ENCODE results near the gene BTNL2. TPM values are rescaled to one million over a fixed set of nuclear protein-coding genes. Genes with fewer than 3 reads are reported as not detected.
"Not testable (repeated sequence)": the region's sequence is repeated elsewhere in the genome, so short reads cannot be mapped to it uniquely, and the experiment has no call there.

Gene BTNL2
- total RNA-seq, 3 donors from 2014 or later, result not detected

GRCh38 chr6:32436186-32436585, 29.2 kb upstream of the BTNL2 start:
- H3K4me3 ChIP-seq, result no peak overlapping the region
- H3K36me3 ChIP-seq (ENCODE audit: low read depth), result no peaks in the 10 kb centered on the region
- DNase-seq (no peak), ATAC-seq (no peak)
- TF ChIP-seq, protein P1, sequence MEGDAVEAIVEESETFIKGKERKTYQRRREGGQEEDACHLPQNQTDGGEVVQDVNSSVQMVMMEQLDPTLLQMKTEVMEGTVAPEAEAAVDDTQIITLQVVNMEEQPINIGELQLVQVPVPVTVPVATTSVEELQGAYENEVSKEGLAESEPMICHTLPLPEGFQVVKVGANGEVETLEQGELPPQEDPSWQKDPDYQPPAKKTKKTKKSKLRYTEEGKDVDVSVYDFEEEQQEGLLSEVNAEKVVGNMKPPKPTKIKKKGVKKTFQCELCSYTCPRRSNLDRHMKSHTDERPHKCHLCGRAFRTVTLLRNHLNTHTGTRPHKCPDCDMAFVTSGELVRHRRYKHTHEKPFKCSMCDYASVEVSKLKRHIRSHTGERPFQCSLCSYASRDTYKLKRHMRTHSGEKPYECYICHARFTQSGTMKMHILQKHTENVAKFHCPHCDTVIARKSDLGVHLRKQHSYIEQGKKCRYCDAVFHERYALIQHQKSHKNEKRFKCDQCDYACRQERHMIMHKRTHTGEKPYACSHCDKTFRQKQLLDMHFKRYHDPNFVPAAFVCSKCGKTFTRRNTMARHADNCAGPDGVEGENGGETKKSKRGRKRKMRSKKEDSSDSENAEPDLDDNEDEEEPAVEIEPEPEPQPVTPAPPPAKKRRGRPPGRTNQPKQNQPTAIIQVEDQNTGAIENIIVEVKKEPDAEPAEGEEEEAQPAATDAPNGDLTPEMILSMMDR (IDR thresholded peaks at IDR 0.05), result no peak
- intact Hi-C loops (cut with DNase I, micrococcal nuclease), result no loop called here
- H3K4me1 ChIP-seq (ENCODE audit: low read depth), result no peaks in the 10 kb centered on the region
- no peaks in the 10 kb centered on the region for H3K9me3 ChIP-seq

GRCh38 chr6:32433950-32434349, 27.0 kb upstream of the BTNL2 start:
- not testable (repeated sequence) for DNase-seq; H3K9me3 ChIP-seq; ATAC-seq; H3K4me3 ChIP-seq; H3K4me1 ChIP-seq (ENCODE audit: low read depth); H3K36me3 ChIP-seq (ENCODE audit: low read depth)
- intact Hi-C loops (cut with DNase I, micrococcal nuclease), result loop anchor here (5.0 kb wide), 1 partner anchor 268 kb away; no protein-coding TSS in a partner anchor

DNA sequence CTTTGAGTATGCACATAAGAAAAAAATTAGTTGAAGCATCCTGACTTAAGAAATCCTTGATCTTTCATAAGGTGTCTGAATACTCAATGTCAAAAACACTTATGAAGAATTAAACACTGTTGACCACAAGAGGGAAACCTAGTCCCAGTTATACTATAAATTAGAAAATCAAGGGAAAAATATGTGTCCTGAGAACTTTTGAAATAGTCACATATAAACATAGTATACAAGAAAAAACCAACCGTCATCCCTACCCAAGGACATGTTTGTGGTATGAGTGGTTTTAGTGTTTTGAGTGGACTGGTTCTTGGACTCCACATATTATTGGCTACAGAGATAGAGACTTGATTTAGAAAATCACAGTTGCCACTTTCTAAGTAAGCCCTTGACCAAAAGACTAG, 25.1 kb upstream of the BTNL2 start:
- intact Hi-C loops (cut with DNase I, micrococcal nuclease), result loop anchor here (5.0 kb wide), 1 partner anchor 270 kb away; no protein-coding TSS in a partner anchor

GRCh38 chr6:32431142-32431541, 24.2 kb upstream of the BTNL2 start:
- H3K4me3 ChIP-seq, result no peak overlapping the region
- no peak for ATAC-seq
- no peaks in the 10 kb centered on the region for H3K4me1 ChIP-seq (ENCODE audit: low read depth)
- no peaks in the 10 kb centered on the region for H3K9me3 ChIP-seq
- H3K36me3 ChIP-seq (ENCODE audit: low read depth), result no peaks in the 10 kb centered on the region
- intact Hi-C loops (cut with DNase I, micrococcal nuclease), result loop anchor here (5.0 kb wide), 1 partner anchor 271 kb away; no protein-coding TSS in a partner anchor
- no peak for DNase-seq
- TF ChIP-seq, protein P1 (IDR thresholded peaks at IDR 0.05), result no peak

More for the DNA sequence above, 25.1 kb upstream of the BTNL2 start:
- Histone ChIP-seq H3K4me1 (ENCODE audit: low read depth) (no peaks in the 10 kb centered on the region), H3K36me3 (ENCODE audit: low read depth) (no peaks in the 10 kb centered on the region), H3K9me3 (no peaks in the 10 kb centered on the region), H3K4me3 (no peak overlapping the region)
- TF ChIP-seq, protein P1 (IDR thresholded peaks at IDR 0.05), result no peak
- DNase-seq, result no peak
- no peak for ATAC-seq

GRCh38 chr6:32430179-32430578, 23.2 kb upstream of the BTNL2 start:
- TF ChIP-seq, protein P1 (IDR thresholded peaks at IDR 0.05), result no peak
- intact Hi-C loops (cut with DNase I, micrococcal nuclease), result loop anchor here (5.0 kb wide), 1 partner anchor 272 kb away; no protein-coding TSS in a partner anchor
- no peak for DNase-seq
- Histone ChIP-seq H3K9me3 (no peaks in the 10 kb centered on the region), H3K36me3 (ENCODE audit: low read depth) (no peaks in the 10 kb centered on the region), H3K4me1 (ENCODE audit: low read depth) (no peaks in the 10 kb centered on the region), H3K4me3 (no peak overlapping the region)
- ATAC-seq, result no peak

- intact Hi-C loops (cut with DNase I, micrococcal nuclease), result no loop called here
- Histone ChIP-seq H3K9me3 (no peaks in the 10 kb centered on the region), H3K4me1 (ENCODE audit: low read depth) (no peaks in the 10 kb centered on the region), H3K4me3 (no peak overlapping the region), H3K36me3 (ENCODE audit: low read depth) (no peaks in the 10 kb centered on the region)
- ATAC-seq (no peak), DNase-seq (no peak)
- TF ChIP-seq, protein P1 (IDR thresholded peaks at IDR 0.05), result no peak
These were observed 21.0 kb upstream of the BTNL2 start for GRCh38 chr6:32427934-32428474.
